HG03575 (cell line): ENCODE data around the gene SLC2A10.

Source experiments
- ATAC-seq: cut with Tn5 transposase; IDR thresholded peaks from one replicate; pipeline ENCODE4 v1.9.1; 2021; ENCODE audit not compliant: unreplicated experiment, insufficient number of reproducible peaks, low FRiP score; ENCODE audit errors: extremely low read depth

SLC2A10 gene

GRCh38 chr20:46701057-46701456 is 8.4 kb upstream of the SLC2A10 start:
- ATAC-seq: no peak

- no peak for ATAC-seq
These were observed 7.9 kb upstream of the SLC2A10 start for GRCh38 chr20:46701556-46701955.

DNA sequence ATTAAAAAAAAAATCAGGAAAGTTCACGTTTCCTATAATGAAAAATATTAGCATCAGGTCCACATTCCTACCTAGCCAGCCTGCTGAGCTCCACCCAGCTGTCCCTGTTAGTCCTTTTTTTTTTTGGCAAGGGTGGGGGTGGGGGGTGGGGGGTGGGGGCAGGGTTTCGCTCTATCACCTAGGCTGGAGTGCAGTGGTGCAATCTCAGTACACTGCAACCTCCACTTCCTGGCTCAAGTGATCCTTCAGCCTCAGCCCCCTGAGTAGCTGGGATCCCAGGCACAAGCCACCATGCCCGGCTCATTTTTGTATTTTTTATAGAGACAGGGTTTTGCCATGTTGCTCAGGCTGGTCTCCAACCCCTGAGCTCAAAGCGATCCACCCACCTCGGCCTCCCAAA is 7.5 kb upstream of the SLC2A10 start:
- no peak for ATAC-seq

DNA sequence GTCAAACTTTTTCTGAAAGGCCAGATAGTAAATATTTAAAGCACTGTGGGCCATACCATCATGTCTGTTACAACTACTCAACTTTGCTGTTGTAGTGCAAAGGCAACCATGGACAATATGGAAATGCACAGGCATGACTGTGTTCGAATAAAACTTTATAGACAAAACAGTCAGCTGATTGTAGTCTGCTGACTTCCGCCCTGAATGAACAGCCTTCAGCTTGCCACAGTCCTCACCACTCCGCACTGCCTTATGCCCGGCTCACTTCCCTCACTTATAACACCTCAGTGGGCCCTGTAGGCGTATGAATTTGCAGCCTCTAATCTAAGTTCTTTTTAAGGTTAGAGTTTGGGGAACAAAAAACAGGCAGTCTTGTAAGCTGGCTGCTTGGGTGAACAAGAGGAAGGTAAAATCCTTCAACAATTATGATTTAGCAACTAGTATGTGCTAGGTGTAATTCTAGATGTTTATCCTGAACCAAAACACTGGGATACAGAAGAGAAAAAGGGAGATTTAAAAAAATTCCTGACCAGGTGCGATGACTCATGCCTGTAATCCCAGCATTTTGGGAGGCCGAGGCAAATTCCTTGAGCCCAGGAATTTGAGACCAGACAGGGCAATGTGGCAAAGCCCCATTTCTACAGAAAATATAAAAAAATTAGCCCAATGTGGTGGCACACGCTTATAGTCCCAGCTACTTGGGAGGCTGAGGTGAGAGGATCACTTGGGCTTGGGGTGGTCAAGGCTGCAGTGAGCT is 6.8 kb upstream of the SLC2A10 start:
- ATAC-seq: no peak

GRCh38 chr20:46703435-46703834 is 6.0 kb upstream of the SLC2A10 start:
- ATAC-seq: no peak

DNA sequence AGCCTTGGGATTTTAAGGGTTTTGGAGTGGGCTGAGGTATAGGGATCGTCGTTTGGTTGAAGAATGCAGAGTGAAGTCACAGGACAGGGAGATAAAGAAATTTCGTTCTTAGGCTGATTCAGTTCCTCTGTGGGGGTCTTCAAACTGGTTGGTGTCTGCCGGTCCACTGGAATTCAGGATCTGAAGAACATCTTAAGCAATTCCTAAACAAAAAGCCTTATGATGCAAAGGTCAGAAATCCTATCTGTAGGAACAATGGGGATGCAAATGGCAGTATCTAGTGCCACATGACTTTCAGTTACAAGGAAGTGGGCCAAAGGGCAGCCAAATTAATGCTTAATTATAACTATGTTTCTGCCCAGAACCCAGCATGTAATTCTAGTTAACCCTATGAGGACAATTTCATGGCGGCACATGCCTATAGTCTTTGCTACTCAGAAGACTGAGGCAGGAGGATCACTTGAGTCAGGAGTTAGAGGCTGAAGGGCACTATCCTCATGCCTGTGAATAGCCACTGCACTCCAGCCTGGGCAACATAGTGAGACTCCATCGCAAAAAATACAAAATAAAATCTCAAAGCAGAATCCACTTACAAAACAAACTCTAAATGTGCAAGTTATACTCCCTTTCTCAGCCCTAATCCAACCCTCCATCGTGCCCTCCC is 4.6 kb upstream of the SLC2A10 start:
- no peak for ATAC-seq

- ATAC-seq: no peak
These were observed 4.1 kb upstream of the SLC2A10 start for GRCh38 chr20:46705378-46705729.

GRCh38 chr20:46706242-46706641 is 3.2 kb upstream of the SLC2A10 start:
- no peak for ATAC-seq

DNA sequence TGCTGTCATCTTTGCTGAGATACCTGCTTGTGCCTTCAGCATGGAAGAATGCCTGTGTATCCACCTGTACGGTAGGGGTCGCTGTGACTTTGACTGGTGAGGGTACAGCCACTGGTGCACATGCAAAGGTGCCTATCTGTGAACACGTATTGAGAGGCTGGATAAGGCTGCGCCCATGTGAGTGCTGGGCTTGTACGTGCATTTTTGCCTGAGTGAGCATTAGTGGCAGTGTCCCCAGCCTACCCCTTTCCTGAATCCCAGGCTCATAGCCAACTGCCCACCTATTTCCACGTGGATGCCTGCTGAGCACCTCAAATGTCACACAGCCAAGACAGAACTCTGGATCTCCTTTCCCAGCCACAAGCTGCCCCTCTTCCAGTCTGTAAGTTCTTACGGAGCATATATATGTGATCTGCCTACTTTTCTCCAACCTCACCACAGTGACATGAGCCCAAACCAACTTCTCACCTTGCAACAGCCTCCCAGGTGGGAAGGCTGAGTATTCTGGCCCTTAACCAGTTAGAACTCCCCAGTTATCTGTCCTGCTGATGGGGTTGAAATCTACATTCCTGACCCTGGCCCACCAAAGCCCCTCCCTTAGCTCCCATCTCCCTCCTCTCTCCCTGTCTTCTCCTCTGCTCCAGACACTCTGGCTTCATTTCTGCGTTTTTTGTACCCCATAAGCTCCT is 1.1 kb upstream of the SLC2A10 start:
- ATAC-seq: no peak

GRCh38 chr20:46709055-46709458 is 392 bp upstream of the SLC2A10 start:
- no peak for ATAC-seq

GRCh38 chr20:46710153-46710913 is 884 bp downstream of the SLC2A10 start:
- ATAC-seq: no peak

DNA sequence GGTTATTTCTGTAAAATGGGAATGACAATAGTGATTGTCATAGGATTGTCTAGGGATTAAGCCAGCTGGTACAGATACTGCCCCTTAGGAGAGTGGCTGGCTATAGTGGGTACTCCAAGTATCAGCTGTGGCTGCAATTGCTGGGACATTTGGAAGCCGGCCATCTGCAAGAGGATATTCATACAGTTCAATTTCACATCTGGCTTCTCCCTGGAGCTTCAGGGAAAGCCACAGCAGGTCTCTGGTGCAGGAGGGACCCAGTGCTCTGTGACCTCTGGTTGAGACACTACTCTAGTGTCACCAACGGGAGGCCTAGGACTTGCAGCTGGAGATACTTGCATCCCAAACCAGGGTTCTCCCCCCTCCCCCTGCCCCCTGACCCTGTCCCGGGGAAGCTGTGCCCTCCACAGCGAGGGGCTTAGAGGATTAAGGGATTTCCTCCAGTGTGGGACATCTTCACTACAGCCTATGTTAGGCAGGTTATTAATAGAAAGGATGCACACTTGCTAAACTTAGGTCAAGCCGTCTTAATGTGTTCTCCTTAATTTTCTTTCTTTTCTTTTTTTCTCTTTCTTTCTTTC is 2.7 kb downstream of the SLC2A10 start:
- ATAC-seq: no peak

DNA sequence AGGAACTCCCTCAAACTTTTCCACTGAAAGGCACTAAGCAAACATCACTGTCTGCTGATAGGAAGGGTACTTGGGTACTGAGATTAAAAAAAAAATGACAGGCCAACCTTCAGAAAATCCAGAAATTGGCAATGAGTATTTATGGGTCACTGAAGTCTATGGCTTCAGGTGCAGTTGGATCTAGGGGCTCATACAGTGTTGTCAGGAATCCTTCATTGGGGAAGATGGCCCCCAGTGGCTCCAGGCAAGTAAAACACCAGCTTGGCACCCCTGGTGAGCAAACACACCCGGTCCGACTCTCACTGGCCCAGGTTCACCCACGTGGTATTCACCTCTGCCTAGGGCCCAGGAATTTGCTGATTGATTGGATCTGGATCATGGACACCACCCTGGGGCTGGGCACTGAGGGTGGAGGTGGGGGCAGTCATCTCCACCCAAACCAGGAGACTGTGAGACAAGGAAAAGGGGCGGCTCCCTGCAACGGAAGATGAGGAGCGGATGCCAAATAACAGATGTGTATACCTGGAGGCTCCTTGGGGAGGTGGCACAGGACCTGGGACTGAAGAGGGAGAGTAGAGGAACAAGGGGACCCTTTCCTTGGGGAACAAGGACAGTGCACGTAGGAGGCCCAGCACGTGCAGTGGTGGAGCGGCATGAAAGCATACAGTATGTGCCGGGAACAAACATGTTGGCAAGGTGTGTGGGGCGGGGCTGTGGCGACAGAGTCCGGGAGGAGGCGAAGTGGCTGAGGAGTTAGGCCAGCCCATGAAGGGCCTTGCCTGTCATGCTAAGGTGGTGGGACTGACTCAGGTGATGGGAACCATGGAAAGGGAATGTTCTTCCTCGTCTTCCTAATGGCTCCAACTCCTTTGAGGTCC is 4.7 kb downstream of the SLC2A10 start:
- no peak for ATAC-seq

- ATAC-seq: no peak
These were observed 5.9 kb downstream of the SLC2A10 start for GRCh38 chr20:46715292-46715756.

GRCh38 chr20:46717818-46718541 is 8.5 kb downstream of the SLC2A10 start:
- no peak for ATAC-seq

GRCh38 chr20:46720019-46720418 is 10.6 kb downstream of the SLC2A10 start:
- no peak for ATAC-seq

DNA sequence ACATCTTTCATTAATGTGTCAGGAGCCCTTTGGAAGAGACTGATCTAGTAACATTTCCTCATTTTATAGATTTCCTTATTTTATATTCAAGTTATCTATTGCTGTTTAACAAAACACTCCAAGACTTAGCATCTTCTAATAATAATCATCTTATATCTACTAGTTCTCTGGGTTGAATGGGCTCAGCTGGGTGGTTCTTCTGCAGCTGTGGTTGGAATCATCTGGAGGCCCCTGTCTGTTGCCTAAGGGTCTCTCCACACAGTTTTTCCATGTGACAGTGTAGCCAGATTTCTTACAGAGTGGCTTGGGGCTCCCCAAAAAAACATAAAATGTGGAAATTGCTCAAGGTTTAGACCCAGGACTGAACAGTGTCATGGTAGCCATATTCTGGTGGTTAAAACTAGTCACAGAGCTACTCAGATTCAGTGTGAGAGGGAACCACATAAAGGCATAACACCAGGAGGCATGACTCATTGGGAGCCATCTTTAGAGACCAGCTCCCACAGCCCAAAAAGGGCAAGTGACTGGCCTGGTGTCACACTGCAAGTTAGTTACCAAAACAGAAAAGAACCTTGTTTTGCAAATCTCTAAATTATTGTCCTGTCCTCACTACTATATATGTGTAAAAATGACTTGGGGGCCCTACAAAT is 11.5 kb downstream of the SLC2A10 start:
- no peak for ATAC-seq
